HFF-Myc (cell line): ENCODE results near the gene ARPC1A.

Experiments
- DNase-seq: peaks from one replicate; pipeline ENCODE4 v3.0.0-alpha.2; 2011; ENCODE audit warnings: low read depth; ENCODE audit errors: extremely low read depth
- H3K4me3 ChIP-seq: replicated peaks from 2 replicates; pipeline ENCODE4 v1.5.1; 2011; ENCODE audit warnings: low read depth, mild to moderate bottlenecking, control low read depth, low read length
- TF ChIP-seq, protein P1 (sequence below): IDR thresholded peaks from 2 replicates; pipeline ENCODE4 v1.5.1; 2012; ENCODE audit warnings: mild to moderate bottlenecking, low read depth, low read length, control low read depth; ENCODE audit errors: missing control alignments

ARPC1A gene

DNA sequence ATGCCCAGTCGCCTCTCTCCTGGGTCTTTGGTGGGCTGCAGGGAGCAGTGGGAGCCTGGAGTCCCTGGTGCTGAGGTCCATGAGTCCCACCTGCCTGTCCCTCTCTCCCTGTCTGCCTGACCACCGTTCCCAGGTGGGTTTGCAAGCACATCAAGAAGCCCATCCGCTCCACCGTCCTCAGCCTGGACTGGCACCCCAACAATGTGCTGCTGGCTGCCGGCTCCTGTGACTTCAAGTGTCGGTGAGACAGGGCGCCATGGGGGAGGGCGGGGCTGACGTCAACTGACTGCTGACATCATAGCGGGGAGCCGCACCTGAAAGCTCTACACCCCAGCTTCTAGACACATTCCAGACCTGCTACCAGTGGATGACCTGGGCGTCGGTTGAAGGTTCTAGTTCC lies 64.1 kb downstream of the ARPC1A start:
- TF ChIP-seq, protein P1, sequence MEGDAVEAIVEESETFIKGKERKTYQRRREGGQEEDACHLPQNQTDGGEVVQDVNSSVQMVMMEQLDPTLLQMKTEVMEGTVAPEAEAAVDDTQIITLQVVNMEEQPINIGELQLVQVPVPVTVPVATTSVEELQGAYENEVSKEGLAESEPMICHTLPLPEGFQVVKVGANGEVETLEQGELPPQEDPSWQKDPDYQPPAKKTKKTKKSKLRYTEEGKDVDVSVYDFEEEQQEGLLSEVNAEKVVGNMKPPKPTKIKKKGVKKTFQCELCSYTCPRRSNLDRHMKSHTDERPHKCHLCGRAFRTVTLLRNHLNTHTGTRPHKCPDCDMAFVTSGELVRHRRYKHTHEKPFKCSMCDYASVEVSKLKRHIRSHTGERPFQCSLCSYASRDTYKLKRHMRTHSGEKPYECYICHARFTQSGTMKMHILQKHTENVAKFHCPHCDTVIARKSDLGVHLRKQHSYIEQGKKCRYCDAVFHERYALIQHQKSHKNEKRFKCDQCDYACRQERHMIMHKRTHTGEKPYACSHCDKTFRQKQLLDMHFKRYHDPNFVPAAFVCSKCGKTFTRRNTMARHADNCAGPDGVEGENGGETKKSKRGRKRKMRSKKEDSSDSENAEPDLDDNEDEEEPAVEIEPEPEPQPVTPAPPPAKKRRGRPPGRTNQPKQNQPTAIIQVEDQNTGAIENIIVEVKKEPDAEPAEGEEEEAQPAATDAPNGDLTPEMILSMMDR: no peak
- DNase-seq: no peak
- no peak overlapping the region for H3K4me3 ChIP-seq

DNA sequence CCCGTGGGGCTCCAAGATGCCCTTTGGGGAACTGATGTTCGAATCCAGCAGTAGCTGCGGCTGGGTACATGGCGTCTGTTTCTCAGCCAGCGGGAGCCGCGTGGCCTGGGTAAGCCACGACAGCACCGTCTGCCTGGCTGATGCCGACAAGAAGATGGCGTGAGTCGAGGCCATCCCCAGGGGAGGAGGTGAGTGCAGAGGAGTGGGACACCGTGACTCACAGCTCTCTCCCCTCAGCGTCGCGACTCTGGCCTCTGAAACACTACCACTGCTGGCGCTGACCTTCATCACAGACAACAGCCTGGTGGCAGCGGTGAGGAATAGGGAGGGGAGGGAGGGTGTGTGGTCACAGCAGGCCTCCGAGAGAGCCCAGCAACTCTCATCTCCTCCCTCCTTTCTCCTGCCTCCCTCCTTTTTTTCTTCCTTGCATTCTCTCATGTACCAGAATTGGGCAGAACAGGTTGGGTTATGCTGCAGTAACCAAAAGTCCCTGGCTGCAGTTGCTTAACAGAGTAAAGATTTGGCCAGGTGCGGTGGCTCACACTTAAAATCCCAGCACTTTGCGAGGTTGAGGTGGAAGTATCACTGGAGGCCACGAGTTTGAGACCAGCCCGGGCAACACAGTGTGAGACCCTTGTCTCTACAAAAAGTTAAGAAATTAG lies 65.4 kb downstream of the ARPC1A start:
- TF ChIP-seq, protein P1: no peak
- no peak for DNase-seq
- H3K4me3 ChIP-seq: no peak overlapping the region

DNA sequence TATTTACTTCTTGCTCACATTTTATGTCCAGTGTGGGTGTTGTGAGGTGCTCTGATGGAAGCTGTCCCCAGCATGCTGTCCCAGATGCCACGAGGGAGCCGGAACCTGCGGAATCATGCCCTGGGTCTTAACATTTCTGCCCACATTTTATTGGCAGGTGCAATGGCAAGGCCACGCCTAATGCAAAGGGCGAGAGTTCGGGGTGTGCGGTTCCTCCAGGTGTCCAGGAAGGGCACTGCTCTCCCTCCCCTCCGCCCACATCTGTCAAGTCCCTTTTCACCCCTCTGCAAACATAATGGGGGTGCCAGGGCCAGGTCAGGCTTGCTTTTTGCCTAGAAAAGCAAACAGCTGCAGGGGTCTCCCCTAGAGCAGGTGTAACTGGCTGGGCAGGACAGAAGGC lies 66.3 kb downstream of the ARPC1A start:
- H3K4me3 ChIP-seq: no peak overlapping the region; the same call in 1 of the 2 replicates
- no peak for DNase-seq
- TF ChIP-seq, protein P1: no peak

DNA sequence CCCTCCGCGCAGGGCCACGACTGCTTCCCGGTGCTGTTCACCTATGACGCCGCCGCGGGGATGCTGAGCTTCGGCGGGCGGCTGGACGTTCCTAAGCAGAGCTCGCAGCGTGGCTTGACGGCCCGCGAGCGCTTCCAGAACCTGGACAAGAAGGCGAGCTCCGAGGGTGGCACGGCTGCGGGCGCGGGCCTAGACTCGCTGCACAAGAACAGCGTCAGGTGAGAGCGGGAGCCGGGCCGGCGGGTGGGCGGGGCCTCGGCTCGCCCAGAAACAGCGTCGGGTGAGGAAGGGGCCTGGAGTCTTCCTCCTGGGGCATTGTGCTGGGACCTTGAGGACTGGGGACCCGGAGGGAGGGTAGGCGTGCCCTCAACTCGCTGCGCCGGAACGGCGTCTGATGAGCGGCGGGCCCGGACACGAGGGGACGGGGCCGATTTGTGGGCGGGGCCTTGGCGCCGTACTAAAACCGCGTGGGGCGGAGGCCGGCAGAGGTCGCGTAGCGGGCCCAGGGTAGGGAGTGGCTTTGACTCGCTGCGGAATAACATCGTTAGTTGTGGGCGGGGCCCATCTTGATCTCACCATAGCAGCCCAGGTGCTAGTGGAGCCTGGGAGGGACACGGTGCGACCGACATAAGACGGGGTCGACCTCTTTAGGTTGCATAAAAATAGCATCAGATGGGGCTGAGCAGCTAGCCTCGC lies 67.1 kb downstream of the ARPC1A start:
- TF ChIP-seq, protein P1: no peak
- no peak for DNase-seq
- H3K4me3 ChIP-seq: peak overlapping the region; percentile 31

DNA sequence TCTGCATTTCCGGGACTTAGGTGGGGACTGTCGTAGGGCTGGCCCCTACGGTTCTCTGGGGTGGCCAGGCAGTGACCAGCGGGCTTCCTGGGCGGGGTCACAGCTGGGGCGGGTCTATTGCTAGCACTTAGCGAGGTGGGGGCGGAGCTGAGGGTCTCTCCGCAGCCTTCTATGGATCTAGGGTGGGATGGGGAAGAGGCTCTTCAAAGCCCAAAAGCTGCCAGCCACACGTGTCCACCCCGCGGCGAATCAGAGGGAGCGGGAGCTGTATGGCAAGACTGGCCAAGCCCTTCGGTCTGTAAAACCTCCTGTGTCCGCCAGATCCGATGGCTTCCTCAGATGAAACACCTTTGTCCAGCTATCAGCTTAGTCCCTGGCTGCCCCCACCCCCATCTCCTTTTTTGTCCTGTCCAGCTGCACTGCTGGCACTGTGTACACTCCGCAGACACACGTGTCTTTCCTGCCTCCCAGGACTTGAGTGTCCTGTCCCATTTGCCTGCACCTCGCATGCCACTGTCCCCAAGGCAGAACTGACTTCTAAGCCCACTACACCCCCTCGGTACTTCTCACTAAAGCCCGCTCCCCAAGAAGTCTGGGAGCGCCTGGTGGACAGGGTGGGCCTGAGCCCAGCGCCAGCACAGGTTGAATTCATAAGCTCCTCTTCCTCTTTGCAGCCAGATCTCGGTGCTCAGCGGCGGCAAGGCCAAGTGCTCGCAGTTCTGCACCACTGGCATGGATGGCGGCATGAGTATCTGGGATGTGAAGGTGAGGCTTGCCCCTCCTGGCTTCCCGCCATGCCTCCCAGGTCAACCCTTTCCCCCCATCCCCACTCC lies 67.9 kb downstream of the ARPC1A start:
- H3K4me3 ChIP-seq: peak overlapping the region; percentile 31
- TF ChIP-seq, protein P1: no peak
- DNase-seq: no peak

DNA sequence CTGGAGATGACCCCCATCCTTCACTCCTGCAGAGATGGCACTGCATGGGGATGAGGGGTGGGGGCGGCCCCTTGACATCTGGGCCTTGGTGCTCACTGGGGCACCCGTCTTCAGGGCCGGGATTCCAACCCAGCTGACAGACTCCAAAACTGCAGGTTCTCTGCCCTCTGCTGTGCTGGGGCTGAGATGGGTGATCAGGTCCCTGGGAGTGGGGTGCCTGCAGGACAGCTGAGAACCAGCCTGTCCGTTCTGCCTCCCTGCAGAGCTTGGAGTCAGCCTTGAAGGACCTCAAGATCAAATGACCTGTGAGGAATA lies 68.4 kb downstream of the ARPC1A start:
- DNase-seq: no peak
- TF ChIP-seq, protein P1: no peak
- H3K4me3 ChIP-seq: no peak overlapping the region
